Immature natural killer cell (primary cell): ENCODE measurements around the gene PKN1. TPM values are rescaled to one million over a fixed set of nuclear protein-coding genes. Genes with fewer than 3 reads are reported as not detected.
A peak's percentile ranks its signal among the peaks of the same experiment; 100 is the strongest.

Experiments used
- DNase-seq, 3 donors: peaks; one replicate each; pipeline ENCODE4 v3.0.0; 2022; ENCODE audit warnings: mixed read lengths in 1 of 3
- H3K27ac Mint-ChIP-seq, 6 donors: one replicate each; pipeline ENCODE4 v1.8.0; 2020; ENCODE audit warnings: mixed read lengths in 6 of 6, mild to moderate bottlenecking in 5 of 6, inconsistent platforms in 4 of 6, moderate library complexity in 3 of 6
- H3K27me3 Mint-ChIP-seq, 3 donors: one replicate each; pipeline ENCODE4 v1.8.0; 2020 to 2021; ENCODE audit warnings: low read depth in 3 of 3, mild to moderate bottlenecking in 3 of 3, mixed read lengths in 3 of 3, moderate library complexity in 3 of 3, inconsistent platforms in 1 of 3
- H3K36me3 Mint-ChIP-seq, 3 donors: one replicate each; pipeline ENCODE4 v1.8.0; 2020; ENCODE audit warnings: mixed read lengths in 3 of 3, inconsistent platforms in 2 of 3, mild to moderate bottlenecking in 2 of 3
- H3K4me1 Mint-ChIP-seq, 2 donors: one replicate each; pipeline ENCODE4 v1.8.0; 2020; ENCODE audit warnings: inconsistent platforms in 2 of 2, mild to moderate bottlenecking in 2 of 2, mixed read lengths in 2 of 2, moderate library complexity in 1 of 2
- H3K4me3 Mint-ChIP-seq, 5 donors: one replicate each; pipeline ENCODE4 v1.8.0; 2020; ENCODE audit warnings: mild to moderate bottlenecking in 5 of 5, mixed read lengths in 5 of 5, inconsistent platforms in 3 of 5, moderate library complexity in 3 of 5
- H3K9me3 Mint-ChIP-seq, 6 donors: one replicate each; pipeline ENCODE4 v1.8.0; 2020; ENCODE audit warnings: mild to moderate bottlenecking in 6 of 6, mixed read lengths in 6 of 6, inconsistent platforms in 4 of 6, moderate library complexity in 3 of 6
- polyA plus RNA-seq, 3 donors: library from polyadenylated mRNA; unstranded; fragments of 300-500 nt; fragmentation: Illumina TruSeq; gene quantifications; one replicate each; pipeline ENCODE4 v1.2.3, GENCODE V29; 2021

PKN1 gene
- polyA plus RNA-seq, 3 donors from 2014 or later, result 74.3 to 94.6 (median 84.7) TPM

- Mint-ChIP-seq H3K36me3 (peaks cover 17 to 24% (median 20%) of the 10 kb centered on the region in 3 donors), H3K9me3 (peaks cover 0 to 2% (median 0%) of the 10 kb centered on the region in 6 donors), H3K27ac (peak overlapping the region; percentile 31 to 94 (median 84)), H3K4me1 (peaks cover 45 to 47% of the 10 kb centered on the region in 2 donors), H3K27me3 (peaks cover 11 to 25% (median 25%) of the 10 kb centered on the region in 3 donors), H3K4me3 (peak overlapping the region; percentile 90 to 96 (median 90))
- no peak for DNase-seq
Measured at GRCh38 chr19:14515501-14516047, 82.5 kb downstream of the PKN1 start.

- H3K36me3 Mint-ChIP-seq, result peaks cover 17 to 24% (median 20%) of the 10 kb centered on the region in 3 donors
- peaks cover 45 to 47% of the 10 kb centered on the region in 2 donors for H3K4me1 Mint-ChIP-seq
- peak overlapping the region; percentile 46 to 94 (median 91) for H3K27ac Mint-ChIP-seq
- H3K27me3 Mint-ChIP-seq, result peaks cover 11 to 25% (median 25%) of the 10 kb centered on the region in 3 donors
- peak overlapping the region; percentile 90 to 96 (median 90) for H3K4me3 Mint-ChIP-seq
- H3K9me3 Mint-ChIP-seq, result peaks cover 0 to 2% (median 0%) of the 10 kb centered on the region in 6 donors
- no peak for DNase-seq
Measured at GRCh38 chr19:14516048-14516534, 83.0 kb downstream of the PKN1 start.

DNA sequence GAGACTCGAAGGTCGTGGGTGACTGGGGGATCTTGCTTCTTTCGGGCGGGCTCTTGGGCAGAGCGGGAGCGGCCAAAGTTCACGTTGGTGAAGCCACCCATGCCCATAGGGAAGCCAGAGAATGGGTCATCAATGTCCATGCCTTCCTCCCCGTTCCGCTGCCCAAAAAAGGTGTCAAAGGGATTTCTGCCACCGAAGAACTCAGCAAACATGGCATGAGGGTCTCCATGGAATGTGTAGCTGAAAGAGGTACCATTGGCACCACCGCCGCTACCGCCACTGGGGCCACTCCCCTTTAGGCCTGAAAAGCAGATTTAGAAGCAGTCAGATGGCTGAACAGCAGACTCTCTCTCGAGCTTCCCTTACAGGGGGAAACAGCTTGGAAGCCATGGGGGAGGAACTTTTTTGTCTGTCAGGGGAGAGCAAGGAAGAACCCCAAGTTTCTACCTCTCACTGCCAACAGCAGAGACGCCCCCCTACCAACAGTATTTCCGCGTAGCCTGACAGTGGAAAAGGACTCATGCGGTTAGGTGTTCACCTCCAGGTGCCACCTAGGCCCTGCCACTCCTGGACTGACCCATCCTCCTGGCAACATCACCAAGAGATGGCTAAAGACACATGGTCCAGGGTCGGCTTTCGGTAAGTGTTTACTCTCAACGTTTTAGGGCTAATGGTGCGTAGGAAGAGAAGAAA lies 83.8 kb downstream of the PKN1 start:
- Mint-ChIP-seq H3K27me3 (peaks cover 11 to 26% (median 26%) of the 10 kb centered on the region in 3 donors), H3K4me3 (peak overlapping the region; percentile 90 to 96 (median 90)), H3K4me1 (peaks cover 51 to 52% of the 10 kb centered on the region in 2 donors), H3K27ac (peak overlapping the region; percentile 87 to 94 (median 92)), H3K9me3 (peaks cover 0 to 2% (median 0%) of the 10 kb centered on the region in 6 donors), H3K36me3 (peaks cover 17 to 24% (median 20%) of the 10 kb centered on the region in 3 donors)
- DNase-seq, result no peak

GRCh38 chr19:14517446-14517839 lies 84.3 kb downstream of the PKN1 start:
- no peak for DNase-seq
- Mint-ChIP-seq H3K4me1 (peaks cover 57% of the 10 kb centered on the region in 2 donors), H3K4me3 (peak overlapping the region; percentile 90 to 96 (median 90)), H3K27ac (peak overlapping the region; percentile 87 to 94 (median 92)), H3K27me3 (peaks cover 11 to 31% (median 31%) of the 10 kb centered on the region in 3 donors), H3K9me3 (peaks cover 0 to 2% (median 0%) of the 10 kb centered on the region in 6 donors), H3K36me3 (peaks cover 17 to 24% (median 20%) of the 10 kb centered on the region in 3 donors)

- H3K9me3 Mint-ChIP-seq, result peaks cover 0 to 2% (median 0%) of the 10 kb centered on the region in 6 donors
- peaks cover 15 to 35% (median 31%) of the 10 kb centered on the region in 3 donors for H3K27me3 Mint-ChIP-seq
- peak; percentile 73 to 81 (median 79) for DNase-seq
- H3K4me3 Mint-ChIP-seq, result peak within 1 kb of the TSS; percentile 90 to 96 (median 95)
- peaks cover 62 to 63% of the 10 kb centered on the region in 2 donors for H3K4me1 Mint-ChIP-seq
- H3K36me3 Mint-ChIP-seq, result peaks cover 17 to 24% (median 20%) of the 10 kb centered on the region in 3 donors
- H3K27ac Mint-ChIP-seq, result peak within 1 kb of the TSS; percentile 93 to 98 (median 97)
Measured at GRCh38 chr19:14517840-14518505, 84.9 kb downstream of the PKN1 start, which contains the start of gene DNAJB1. Gene DNAJB1, minus strand, starts transcription at chr19:14518397. Its CDS starts 48 bp downstream, at chr19:14518349.

- no peak for DNase-seq
- peaks cover 17 to 24% (median 20%) of the 10 kb centered on the region in 3 donors for H3K36me3 Mint-ChIP-seq
Measured at GRCh38 chr19:14519245-14519859, 86.2 kb downstream of the PKN1 start.

DNA sequence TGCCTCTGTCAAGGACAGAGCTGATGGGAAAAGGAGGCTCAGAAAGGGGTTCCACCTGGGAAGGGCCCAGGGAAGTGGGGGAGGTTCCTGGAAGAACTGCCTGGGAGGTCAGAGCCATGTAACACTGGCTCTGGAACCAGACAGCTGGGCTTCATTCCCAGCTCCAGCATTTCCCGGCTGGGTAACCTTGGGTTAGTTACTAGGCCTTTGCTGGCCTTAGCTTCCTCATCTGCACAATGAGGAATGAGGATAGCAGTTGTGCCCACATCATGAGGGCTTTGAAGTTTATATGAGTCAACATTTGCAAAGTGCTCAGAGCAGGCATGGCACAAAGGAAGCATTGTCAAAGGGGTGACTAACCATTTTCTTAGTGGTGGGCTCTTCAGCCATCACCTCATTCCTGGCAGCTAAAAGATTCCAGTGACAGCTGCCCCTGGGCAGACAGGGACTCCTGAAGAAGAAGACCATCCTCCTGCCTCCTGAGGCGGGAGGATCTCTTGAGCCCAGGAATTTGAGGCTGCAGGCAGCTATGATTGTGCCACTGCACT lies 86.8 kb downstream of the PKN1 start:
- peaks cover 0 to 2% (median 0%) of the 10 kb centered on the region in 6 donors for H3K9me3 Mint-ChIP-seq
- DNase-seq, result no peak
- peak overlapping the region; percentile 84 to 98 (median 96) for H3K27ac Mint-ChIP-seq
- H3K4me1 Mint-ChIP-seq, result peaks cover 67 to 70% of the 10 kb centered on the region in 2 donors
- H3K4me3 Mint-ChIP-seq, result peak overlapping the region; percentile 76 to 96 (median 89)
- peaks cover 15 to 19% (median 16%) of the 10 kb centered on the region in 3 donors for H3K36me3 Mint-ChIP-seq
- H3K27me3 Mint-ChIP-seq, result peaks cover 14 to 34% (median 28%) of the 10 kb centered on the region in 3 donors

More at GRCh38 chr19:14519245-14519859, 86.2 kb downstream of the PKN1 start:
- H3K27ac Mint-ChIP-seq, result peak overlapping the region; percentile 93 to 98 (median 97)
- peaks cover 16 to 35% (median 30%) of the 10 kb centered on the region in 3 donors for H3K27me3 Mint-ChIP-seq
- peaks cover 0 to 2% (median 0%) of the 10 kb centered on the region in 6 donors for H3K9me3 Mint-ChIP-seq
- H3K4me1 Mint-ChIP-seq, result peaks cover 72 to 75% of the 10 kb centered on the region in 2 donors
- H3K4me3 Mint-ChIP-seq, result peak overlapping the region; percentile 85 to 96 (median 89)

- no peak for DNase-seq
- Mint-ChIP-seq H3K27me3 (peaks cover 14 to 32% (median 28%) of the 10 kb centered on the region in 3 donors), H3K36me3 (peaks cover 10 to 13% (median 10%) of the 10 kb centered on the region in 3 donors), H3K9me3 (peaks cover 0 to 2% (median 0%) of the 10 kb centered on the region in 6 donors), H3K4me3 (peak overlapping the region in 1 of 5 donors; percentile 89), H3K4me1 (peaks cover 61 to 64% of the 10 kb centered on the region in 2 donors), H3K27ac (peak overlapping the region; percentile 72 to 98 (median 92))
Measured at GRCh38 chr19:14520543-14520942, 87.4 kb downstream of the PKN1 start.

Other genes starting within 250 kb of the PKN1 start
- gene ADGRL1, start 227.1 kb upstream of the PKN1 start, polyA plus RNA-seq, result 1 to 10 TPM in 1 of 3 donors, under 1 TPM in 2; 0.52 to 2.1 (median 0.53) TPM
- gene ADGRE5, start 51.9 kb upstream of the PKN1 start, polyA plus RNA-seq, result 100 to 1,000 TPM; 360 to 783 (median 485) TPM
- gene DDX39A, start 14.0 kb upstream of the PKN1 start, polyA plus RNA-seq, result 100 to 1,000 TPM; 117 to 177 (median 144) TPM
- 1 to 10 TPM in 1 of 3 donors, under 1 TPM in 1, not detected in 1; 0.17 to 1.2 TPM for gene PTGER1, start 42.0 kb downstream of the PKN1 start, polyA plus RNA-seq
- 10 to 100 TPM; 42.0 to 49.0 (median 47.0) TPM for gene GIPC1, start 62.8 kb downstream of the PKN1 start, polyA plus RNA-seq
- gene DNAJB1, start 85.1 kb downstream of the PKN1 start, polyA plus RNA-seq, result 100 to 1,000 TPM; 116 to 164 (median 120) TPM
- 100 to 1,000 TPM; 203 to 317 (median 289) TPM for gene TECR, start 96.3 kb downstream of the PKN1 start, polyA plus RNA-seq
- gene NDUFB7, start 138.8 kb downstream of the PKN1 start, polyA plus RNA-seq, result 100 to 1,000 TPM; 400 to 782 (median 502) TPM
- gene CLEC17A, start 149.8 kb downstream of the PKN1 start, polyA plus RNA-seq, result under 1 TPM in 1 of 3 donors, not detected in 2; 0.62 TPM
- gene ADGRE3, start 241.5 kb downstream of the PKN1 start, polyA plus RNA-seq, result under 1 TPM in 1 of 3 donors, not detected in 2; 0.66 TPM